Activated CD8-positive, alpha-beta T cell treated with anti-CD3 and anti-CD28 coated beads for 36 hours (primary cell): ENCODE measurements around the gene HSD17B12. TPM values are rescaled to one million over a fixed set of nuclear protein-coding genes. Genes with fewer than 3 reads are reported as not detected.

Experiments
- ATAC-seq: fragments of 200-7000 bp; cut with Tn5 transposase; one replicate; pipeline ENCODE4 v1.10.0; 2021; ENCODE audit warnings: mild to moderate bottlenecking, moderate library complexity
- CTCF ChIA-PET: fragments of 350-600 bp; sonication (Branson Sonifier 250); formaldehyde crosslinking; loops from one replicate; lab custom pipeline; 2021; ENCODE audit warnings: antibody characterized with exemption; lab: Charles Lee
- POLR2A ChIA-PET: fragments of 350-600 bp; sonication (Branson Sonifier 250); formaldehyde crosslinking; loops from one replicate; lab custom pipeline; 2021; ENCODE audit warnings: antibody characterized with exemption; lab: Charles Lee
- DNase-seq: peaks from one replicate; pipeline ENCODE4 v3.0.0-alpha.2; 2020
- H3K27ac Mint-ChIP-seq: one replicate; pipeline ENCODE4 v1.8.0; 2021; ENCODE audit warnings: mild to moderate bottlenecking, mixed read lengths
- H3K27me3 Mint-ChIP-seq: one replicate; pipeline ENCODE4 v1.8.0; 2021; ENCODE audit warnings: mixed read lengths
- H3K36me3 Mint-ChIP-seq: one replicate; pipeline ENCODE4 v1.8.0; 2021; ENCODE audit warnings: low read depth, mixed read lengths
- H3K4me1 Mint-ChIP-seq: one replicate; pipeline ENCODE4 v1.8.0; 2021; ENCODE audit warnings: low read depth, mixed read lengths
- H3K4me3 Mint-ChIP-seq: one replicate; pipeline ENCODE4 v1.8.0; 2021; ENCODE audit warnings: mild to moderate bottlenecking, moderate library complexity, mixed read lengths
- H3K9me3 Mint-ChIP-seq: one replicate; pipeline ENCODE4 v1.8.0; 2021; ENCODE audit warnings: mixed read lengths
- intact Hi-C: fragments of 100-400 bp; cut with micrococcal nuclease; formaldehyde crosslinking; loops from one replicate; pipeline ENCODE4 v1.10.0; 2022
- total RNA-seq, 2 experiments: library from RNA; stranded (reverse); gene quantifications; one replicate each; pipeline ENCODE4 v1.2.3, GENCODE V29; 2021
- TF ChIP-seq, protein P1 (sequence below): fragments of 200-600 bp; IDR thresholded peaks from one replicate; pipeline ENCODE4 v1.8.0; 2022; ENCODE audit warnings: antibody characterized with exemption, mild to moderate bottlenecking

HSD17B12 gene
- total RNA-seq, 2 experiments from 2014 or later = 44.8 to 46.8 TPM

DNA sequence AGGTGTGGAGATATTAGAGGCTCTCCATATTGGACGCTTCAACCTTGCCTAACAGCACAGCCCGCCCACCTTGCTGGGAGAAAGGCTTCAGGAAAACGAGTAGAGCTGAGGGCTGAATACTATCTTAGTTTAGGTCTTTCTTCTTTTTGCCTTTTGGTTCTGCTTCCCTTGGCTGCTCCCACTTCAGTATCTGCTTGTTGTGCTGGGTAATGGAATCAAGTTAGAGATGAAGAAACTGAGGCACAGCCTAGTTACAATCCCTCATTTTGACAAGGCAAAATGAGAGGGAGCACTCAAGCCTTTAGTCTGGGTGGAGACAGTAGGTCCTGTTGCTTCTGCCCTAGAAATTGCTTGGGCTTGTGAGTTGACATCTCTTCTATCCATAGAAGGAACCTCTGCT lies 41.3 kb upstream of the HSD17B12 start:
- Mint-ChIP-seq H3K27ac (no peak overlapping the region), H3K4me3 (no peak overlapping the region), H3K9me3 (peaks cover 4% of the 10 kb centered on the region), H3K36me3 (peaks cover 6% of the 10 kb centered on the region), H3K27me3 (peaks cover 38% of the 10 kb centered on the region), H3K4me1 (peaks cover 5% of the 10 kb centered on the region)
- no peak for ATAC-seq
- TF ChIP-seq, protein P1, sequence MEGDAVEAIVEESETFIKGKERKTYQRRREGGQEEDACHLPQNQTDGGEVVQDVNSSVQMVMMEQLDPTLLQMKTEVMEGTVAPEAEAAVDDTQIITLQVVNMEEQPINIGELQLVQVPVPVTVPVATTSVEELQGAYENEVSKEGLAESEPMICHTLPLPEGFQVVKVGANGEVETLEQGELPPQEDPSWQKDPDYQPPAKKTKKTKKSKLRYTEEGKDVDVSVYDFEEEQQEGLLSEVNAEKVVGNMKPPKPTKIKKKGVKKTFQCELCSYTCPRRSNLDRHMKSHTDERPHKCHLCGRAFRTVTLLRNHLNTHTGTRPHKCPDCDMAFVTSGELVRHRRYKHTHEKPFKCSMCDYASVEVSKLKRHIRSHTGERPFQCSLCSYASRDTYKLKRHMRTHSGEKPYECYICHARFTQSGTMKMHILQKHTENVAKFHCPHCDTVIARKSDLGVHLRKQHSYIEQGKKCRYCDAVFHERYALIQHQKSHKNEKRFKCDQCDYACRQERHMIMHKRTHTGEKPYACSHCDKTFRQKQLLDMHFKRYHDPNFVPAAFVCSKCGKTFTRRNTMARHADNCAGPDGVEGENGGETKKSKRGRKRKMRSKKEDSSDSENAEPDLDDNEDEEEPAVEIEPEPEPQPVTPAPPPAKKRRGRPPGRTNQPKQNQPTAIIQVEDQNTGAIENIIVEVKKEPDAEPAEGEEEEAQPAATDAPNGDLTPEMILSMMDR = no peak
- intact Hi-C loops = no loop called here
- DNase-seq = no peak
- POLR2A ChIA-PET = interaction anchor here (1.0 kb wide), 1 partner anchor 12 kb away, joined by 3 read pairs; no protein-coding TSS in a partner anchor
- CTCF ChIA-PET = interaction anchor here (1.2 to 1.3 kb wide), 2 partner anchors 10 to 251 kb away, joined by 3 read pairs; no protein-coding TSS in a partner anchor

- intact Hi-C loops = loop anchor here (5.0 kb wide), 1 partner anchor 42 kb away; the partner anchor contains the start of gene HSD17B12
- POLR2A ChIA-PET = interaction anchor here (1.0 kb wide), 2 partner anchors 13 to 230 kb away, joined by 3 read pairs; no protein-coding TSS in a partner anchor
Measured at GRCh38 chr11:43639920-43640319, 40.6 kb upstream of the HSD17B12 start.

DNA sequence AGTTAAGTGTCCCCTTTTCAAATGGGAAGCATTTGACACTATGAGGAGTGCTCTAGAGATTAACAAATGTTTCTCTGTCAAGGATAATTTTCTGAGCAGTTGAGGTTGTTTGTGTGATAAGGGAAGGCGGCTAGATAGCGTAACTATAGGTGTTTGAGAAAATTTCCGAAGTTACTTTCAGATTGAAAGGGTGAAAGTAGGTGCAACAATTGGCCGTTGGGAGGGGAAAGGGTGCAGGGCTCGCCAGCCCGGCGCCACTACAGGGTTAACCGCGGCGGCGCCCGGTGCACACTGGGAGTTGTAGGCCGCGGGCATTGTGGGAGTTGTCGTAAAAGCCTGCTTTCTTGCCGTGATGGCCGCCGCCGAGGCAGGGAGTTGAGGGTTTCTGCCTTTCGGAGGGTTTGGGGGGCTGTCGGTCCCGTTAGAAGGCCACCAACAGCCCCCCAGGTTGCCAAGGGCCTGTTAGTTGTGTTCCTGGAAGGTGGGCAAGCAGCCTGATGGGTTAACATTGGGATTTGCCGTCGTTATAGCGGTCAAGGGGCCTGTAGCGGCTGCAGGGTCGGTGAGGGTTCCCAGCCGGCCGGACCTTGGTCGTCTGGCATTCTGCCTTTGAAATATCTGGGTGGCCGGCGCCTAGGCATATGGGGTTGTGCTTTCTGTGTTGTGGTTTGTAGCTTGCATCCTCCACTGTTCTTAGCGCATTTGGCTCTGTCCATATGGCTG lies 36.5 kb upstream of the HSD17B12 start:
- Mint-ChIP-seq H3K9me3 (peaks cover 4% of the 10 kb centered on the region), H3K4me1 (peaks cover 23% of the 10 kb centered on the region), H3K4me3 (peak overlapping the region; percentile 96), H3K27me3 (peaks cover 15% of the 10 kb centered on the region), H3K36me3 (peaks cover 6% of the 10 kb centered on the region), H3K27ac (peak overlapping the region; percentile 93)
- TF ChIP-seq, protein P1 = no peak
- ChIA-PET CTCF (interaction anchor here (1.5 kb wide), 1 partner anchor 207 kb away, joined by 5 read pairs; no protein-coding TSS in a partner anchor), POLR2A (interaction anchor here (1.1 to 1.6 kb wide), 3 partner anchors 7 to 36 kb away, joined by 3 to 7 read pairs (median 3); partner anchors contain the start of gene HSD17B12)
- intact Hi-C loops = loop anchor here (5.0 kb wide), 1 partner anchor 38 kb away; the partner anchor contains the start of gene HSD17B12
- ATAC-seq (peak; percentile 100), DNase-seq (peak; percentile 94)

More at GRCh38 chr11:43639920-43640319, 40.6 kb upstream of the HSD17B12 start:
- Mint-ChIP-seq H3K9me3 (peaks cover 4% of the 10 kb centered on the region), H3K36me3 (peaks cover 6% of the 10 kb centered on the region), H3K27me3 (peaks cover 34% of the 10 kb centered on the region), H3K4me3 (no peak overlapping the region), H3K27ac (no peak overlapping the region), H3K4me1 (peaks cover 8% of the 10 kb centered on the region)
- CTCF ChIA-PET = interaction anchor here (0.8 to 1.3 kb wide), 2 partner anchors 116 to 250 kb away, joined by 3 read pairs; no protein-coding TSS in a partner anchor
- DNase-seq = no peak
- TF ChIP-seq, protein P1 = no peak
- no peak for ATAC-seq

DNA sequence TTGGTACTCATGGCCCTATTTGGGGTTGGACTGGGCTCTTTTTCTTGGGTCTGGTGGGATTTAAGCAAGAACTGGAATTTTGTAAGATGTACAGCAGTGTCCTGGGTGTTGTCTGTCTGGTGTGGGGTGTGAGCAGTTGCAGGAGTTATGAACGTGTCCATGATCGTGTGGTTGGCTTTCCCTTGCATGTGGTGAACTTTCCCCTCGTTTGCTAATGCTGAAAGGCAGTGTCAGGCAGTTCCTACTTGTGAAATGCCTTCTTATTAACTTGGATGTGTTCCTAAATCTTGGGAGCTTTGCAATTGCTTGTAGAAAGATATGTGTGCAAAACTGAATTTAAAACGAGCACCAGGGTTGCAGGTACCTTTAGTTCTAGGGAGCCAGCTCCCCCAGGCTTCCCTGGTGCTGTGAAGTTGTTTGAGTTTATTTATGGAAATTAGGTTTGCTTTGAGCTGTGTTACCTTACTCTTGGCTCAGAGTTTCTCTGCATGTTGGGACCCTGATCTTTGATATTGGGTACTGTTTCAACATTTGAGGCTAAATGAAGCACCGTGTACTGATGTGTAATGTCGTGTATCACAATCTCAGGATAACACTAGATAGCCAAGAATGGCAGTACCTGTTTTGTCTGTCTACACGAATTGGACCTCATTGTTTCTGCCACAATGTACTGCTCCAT lies 35.8 kb upstream of the HSD17B12 start:
- peaks cover 11% of the 10 kb centered on the region for H3K36me3 Mint-ChIP-seq
- ChIA-PET CTCF (interaction anchor here (1.5 kb wide), 1 partner anchor 207 kb away, joined by 5 read pairs; no protein-coding TSS in a partner anchor), POLR2A (interaction anchor here (0.7 to 1.6 kb wide), 4 partner anchors 8 to 36 kb away, joined by 3 to 7 read pairs (median 3); partner anchors contain the start of gene HSD17B12)
- peak overlapping the region; percentile 96 for H3K4me3 Mint-ChIP-seq
- H3K27ac Mint-ChIP-seq = peak overlapping the region; percentile 93
- no peak for ATAC-seq
- intact Hi-C loops = loop anchor here (5.0 kb wide), 1 partner anchor 38 kb away; the partner anchor contains the start of gene HSD17B12
- DNase-seq = peak; percentile 7
- peaks cover 23% of the 10 kb centered on the region for H3K4me1 Mint-ChIP-seq
- peaks cover 4% of the 10 kb centered on the region for H3K9me3 Mint-ChIP-seq
- peaks cover 8% of the 10 kb centered on the region for H3K27me3 Mint-ChIP-seq
- TF ChIP-seq, protein P1 = no peak
